IMR-90 (cell line): ENCODE data around the gene RUSC1. TPM values are rescaled to one million over a fixed set of nuclear protein-coding genes. Genes with fewer than 3 reads are reported as not detected.

ENCODE experiments used
- ATAC-seq: fragments of 200-7000 bp; cut with Tn5 transposase; 2 replicates; pipeline ENCODE4 v1.9.1; 2020; ENCODE audit warnings: low read depth, mild to moderate bottlenecking, moderate library complexity
- BruUV-seq: library from RNA; stranded (reverse); fragments of 400-500 nt; replicated peaks from 2 replicates; lab custom pipeline; 2021; lab: Mats Ljungman, UMichigan
- CTCF ChIA-PET: fragments of 300-600 bp; formaldehyde crosslinking; extraction: SDS; loops from one replicate; lab custom pipeline; 2021; ENCODE audit warnings: antibody characterized with exemption; lab: Yijun Ruan, JAX
- POLR2A ChIA-PET: fragments of 300-600 bp; sonication (Branson Sonifier 250); formaldehyde crosslinking; loops from one replicate; lab custom pipeline; 2022; ENCODE audit warnings: antibody characterized with exemption; ENCODE audit not compliant: unreplicated experiment; lab: Charles Lee
- DNase-seq: peaks from one replicate; pipeline ENCODE4 v3.0.0; 2013
- H2AFZ ChIP-seq: replicated peaks from 2 replicates; pipeline ENCODE3; 2013; ENCODE audit warnings: low read length, mild to moderate bottlenecking; ENCODE audit not compliant: poor library complexity
- H2AK5ac ChIP-seq: 2 replicates; pipeline ENCODE4 v1.6.1; 2013; ENCODE audit warnings: low read depth, low read length, inconsistent platforms
- H2AK9ac ChIP-seq: replicated peaks from 2 replicates; pipeline ENCODE3; 2013; ENCODE audit warnings: mild to moderate bottlenecking, low read depth, low read length, moderate library complexity; ENCODE audit not compliant: poor library complexity
- H2BK120ac ChIP-seq: 2 replicates; pipeline ENCODE4 v1.6.1; 2013; ENCODE audit warnings: low read depth, low read length, inconsistent platforms
- H2BK15ac ChIP-seq: 3 replicates; pipeline ENCODE4 v1.6.1; 2013; ENCODE audit warnings: low read depth, low read length, inconsistent platforms
- H2BK20ac ChIP-seq: 2 replicates; pipeline ENCODE4 v1.6.1; 2013; ENCODE audit warnings: low read depth, mild to moderate bottlenecking, inconsistent platforms, low read length, moderate library complexity
- H2BK5ac ChIP-seq: 2 replicates; pipeline ENCODE4 v1.6.1; 2013; ENCODE audit warnings: mild to moderate bottlenecking, low read depth, low read length, inconsistent platforms; ENCODE audit not compliant: poor library complexity, severe bottlenecking
- H3K14ac ChIP-seq: replicated peaks from 2 replicates; pipeline ENCODE4 v1.6.1; 2013; ENCODE audit warnings: low read depth, low read length, inconsistent platforms
- H3K18ac ChIP-seq: 2 replicates; pipeline ENCODE4 v1.6.1; 2013; ENCODE audit warnings: low read depth, low read length, control low read depth
- H3K23ac ChIP-seq: 2 replicates; pipeline ENCODE4 v1.6.1; 2013; ENCODE audit warnings: low read depth, low read length, inconsistent platforms
- H3K27ac ChIP-seq: 2 replicates; pipeline ENCODE4 v1.5.1; 2013; ENCODE audit warnings: mild to moderate bottlenecking, control low read depth, low read length; ENCODE audit not compliant: insufficient read depth
- H3K27me3 ChIP-seq: 2 replicates; pipeline ENCODE4 v1.6.1; 2013; ENCODE audit warnings: low read length; ENCODE audit not compliant: control insufficient read depth, insufficient read depth
- H3K36me3 ChIP-seq: 2 replicates; pipeline ENCODE4 v1.6.1; 2013; ENCODE audit warnings: low read length, mixed read lengths; ENCODE audit not compliant: control insufficient read depth, insufficient read depth
- H3K4ac ChIP-seq: 2 replicates; pipeline ENCODE4 v1.6.1; 2013; ENCODE audit warnings: low read depth, low read length, inconsistent platforms
- H3K4me1 ChIP-seq: 2 replicates; pipeline ENCODE4 v1.6.1; 2013; ENCODE audit warnings: low read length, mixed read lengths; ENCODE audit not compliant: control insufficient read depth, insufficient read depth
- H3K4me2 ChIP-seq: 2 replicates; pipeline ENCODE4 v1.6.1; 2013; ENCODE audit warnings: low read depth, mild to moderate bottlenecking, control low read depth, low read length, moderate library complexity
- H3K4me3 ChIP-seq: 2 replicates; pipeline ENCODE4 v1.5.1; 2013; ENCODE audit warnings: low read depth, mild to moderate bottlenecking, control low read depth, low read length, moderate library complexity; ENCODE audit not compliant: insufficient read depth
- H3K56ac ChIP-seq: 2 replicates; pipeline ENCODE4 v1.6.1; 2013; ENCODE audit warnings: low read length, inconsistent platforms; ENCODE audit not compliant: insufficient read depth; ENCODE audit errors: extremely low read depth
- H3K79me1 ChIP-seq, 2 experiments: 2 replicates each; pipeline ENCODE4 v1.6.1; 2013; ENCODE audit warnings: low read length in 2 of 2, inconsistent platforms in 1 of 2, low read depth in 1 of 2
- H3K9ac ChIP-seq: 2 replicates; pipeline ENCODE4 v1.6.1; 2013; ENCODE audit warnings: low read depth, low read length, control low read depth
- H3K9me1 ChIP-seq: 2 replicates; pipeline ENCODE4 v1.6.1; 2013; ENCODE audit warnings: low read length, inconsistent platforms; ENCODE audit not compliant: insufficient read depth
- H3K9me3 ChIP-seq: 2 replicates; pipeline ENCODE4 v1.6.1; 2013; ENCODE audit warnings: low read length; ENCODE audit not compliant: control insufficient read depth, insufficient read depth
- H4K20me1 ChIP-seq: 2 replicates; pipeline ENCODE4 v1.6.1; 2013; ENCODE audit warnings: low read length, inconsistent platforms; ENCODE audit not compliant: insufficient read depth
- H4K5ac ChIP-seq: 2 replicates; pipeline ENCODE4 v1.6.1; 2013; ENCODE audit warnings: mild to moderate bottlenecking, low read depth, low read length, control low read depth
- H4K8ac ChIP-seq, 2 experiments: 2 replicates each; pipeline ENCODE4 v1.6.1; 2013; ENCODE audit warnings: low read depth in 2 of 2, low read length in 2 of 2, control low read depth in 1 of 2, inconsistent platforms in 1 of 2
- H4K91ac ChIP-seq: 2 replicates; pipeline ENCODE4 v1.6.1; 2013; ENCODE audit warnings: low read depth, low read length, inconsistent platforms; ENCODE audit not compliant: insufficient read depth
- BHLHE40 ChIP-seq: fragments of 150-350 bp; IDR thresholded peaks from 2 replicates; pipeline ENCODE4 v1.6.1; 2016; ENCODE audit warnings: mild to moderate bottlenecking, low read depth, low read length
- CEBPB ChIP-seq: IDR thresholded peaks from 2 replicates; pipeline ENCODE4 v1.6.1; 2012; ENCODE audit warnings: low read depth, low read length, improper control_type of control experiment
- CHD1 ChIP-seq: IDR thresholded peaks from 2 replicates; pipeline ENCODE4 v1.6.1; 2012; ENCODE audit warnings: low read depth, low read length, improper control_type of control experiment
- FOS ChIP-seq: fragments of 150-350 bp; IDR thresholded peaks from 2 replicates; pipeline ENCODE4 v1.6.1; 2016; ENCODE audit warnings: low read depth, low read length
- MAFK ChIP-seq: IDR thresholded peaks from 2 replicates; pipeline ENCODE4 v1.6.1; 2012; ENCODE audit warnings: low read depth, low read length, improper control_type of control experiment
- MXI1 ChIP-seq: IDR thresholded peaks from 2 replicates; pipeline ENCODE4 v1.6.1; 2012; ENCODE audit warnings: low read depth, mild to moderate bottlenecking, low read length, moderate library complexity, borderline replicate concordance
- NFE2L2 ChIP-seq: fragments of 150-350 bp; IDR thresholded peaks from 2 replicates; pipeline ENCODE4 v1.6.1; 2016; ENCODE audit warnings: low read depth, mild to moderate bottlenecking, low read length
- POLR2A ChIP-seq: IDR thresholded peaks from 2 replicates; pipeline ENCODE4 v1.6.1; 2012; ENCODE audit warnings: mild to moderate bottlenecking, low read depth, low read length
- RAD21 ChIP-seq: IDR thresholded peaks from 2 replicates; pipeline ENCODE4 v1.6.1; 2012; ENCODE audit warnings: low read length, improper control_type of control experiment
- RCOR1 ChIP-seq: IDR thresholded peaks from 2 replicates; pipeline ENCODE4 v1.6.1; 2012; ENCODE audit warnings: mild to moderate bottlenecking, low read length, improper control_type of control experiment; ENCODE audit not compliant: insufficient replicate concordance
- RFX5 ChIP-seq: IDR thresholded peaks from 2 replicates; pipeline ENCODE4 v1.8.0; 2012; ENCODE audit warnings: low read depth, mild to moderate bottlenecking, low read length, moderate library complexity
- USF2 ChIP-seq: fragments of 150-350 bp; IDR thresholded peaks from 2 replicates; pipeline ENCODE4 v1.6.1; 2017; ENCODE audit warnings: mild to moderate bottlenecking, antibody characterized with exemption, low read length, low read depth
- WGBS, 2 experiments: methylation state at CpG; one replicate each; pipeline versions ENCODE4 v1.1.5 to v1.1.7; 2013; ENCODE audit warnings: missing lambda C conversion rate in 2 of 2; ENCODE audit not compliant: insufficient read length in 1 of 2; ENCODE audit errors: extremely low coverage in 2 of 2; 5-methylcytosine and 5-hydroxymethylcytosine counted together
- dilution Hi-C: fragments of 300-500 bp; cut with HindIII; formaldehyde crosslinking; loops from one replicate; pipeline ENCODE4 v1.14.3; 2018; ENCODE audit warnings: low sequenced_read_pairs; ENCODE audit not compliant: unreplicated experiment
- in situ Hi-C: fragments of 300-500 bp; cut with MboI; formaldehyde crosslinking; loops from 3 replicates; pipeline ENCODE4 v1.14.3; 2019; ENCODE audit warnings: low sequenced_read_pairs, inconsistent platforms, mixed read lengths
- intact Hi-C: fragments of 100-400 bp; cut with micrococcal nuclease; formaldehyde crosslinking; loops from 2 replicates; pipeline ENCODE4 v1.10.0; 2022
- polyA plus RNA-seq, 3 experiments: library from polyadenylated mRNA; depleted of rRNA; stranded (reverse); fragments of >200 nt; gene quantifications; 2 replicates each; pipeline ENCODE4 v1.2.3, GENCODE V29; 2012; ENCODE audit warnings: low replicate concordance in 1 of 3
- total RNA-seq: library from RNA; depleted of rRNA; stranded (reverse); fragments of >200 nt; gene quantifications from 2 replicates; pipeline ENCODE4 v1.2.3, GENCODE V29; 2012
- TF ChIP-seq, protein P1 (sequence below): fragments of 150-350 bp; IDR thresholded peaks from 2 replicates; pipeline ENCODE4 v1.6.1; 2016; ENCODE audit warnings: low read depth, mild to moderate bottlenecking, low read length, moderate library complexity, borderline replicate concordance
- TF ChIP-seq, protein P2 (sequence below): conservative IDR thresholded peaks from 2 replicates; pipeline ENCODE4 v1.5.1; 2012; ENCODE audit warnings: mild to moderate bottlenecking, low read depth, low read length, improper control_type of control experiment

Gene RUSC1
- total and polyA plus RNA-seq, 2 of the 4 experiments (the other 2 are of a cell fraction): 4.1 to 31.4 TPM

- Histone ChIP-seq H3K4me1 (peaks cover 18% of the 10 kb centered on the region; the same call in 1 of the 2 replicates), H4K20me1 (peaks cover 25% of the 10 kb centered on the region), H2AK5ac (peak overlapping the region; percentile 57), H3K18ac (peak overlapping the region; percentile 44; the same call in 1 of the 2 replicates), H2BK120ac (peak overlapping the region; percentile 48; the same call in 1 of the 2 replicates), H3K36me3 (peaks cover 18% of the 10 kb centered on the region), H4K8ac (peak overlapping the region; percentile 51 to 92; a peak in 3 of 4 replicates), H2BK5ac (peak overlapping the region; percentile 81), H3K14ac (peak overlapping the region; percentile 79), H2AFZ (peak overlapping the region; percentile 98), H4K91ac (peak overlapping the region; percentile 85), H3K9me1 (peaks cover 16% of the 10 kb centered on the region; the same call in 1 of the 2 replicates), H3K56ac (peak overlapping the region; percentile 60), H2BK20ac (no peak overlapping the region), H3K9ac (peak overlapping the region; percentile 80), H3K4me2 (peak overlapping the region; percentile 95), H4K5ac (peak overlapping the region; percentile 67), H3K23ac (peak overlapping the region; percentile 84; the same call in 1 of the 2 replicates), H3K79me1 (peaks cover 9 to 59% of the 10 kb centered on the region in 2 experiments), H2AK9ac (peak overlapping the region; percentile 99), H3K9me3 (no peaks in the 10 kb centered on the region), H2BK15ac (0 out of 3 replicates have a peak overlapping the region, but pooled peaks have one; percentile 38), H3K4me3 (peak overlapping the region; percentile 58), H3K27me3 (no peaks in the 10 kb centered on the region), H3K4ac (peak overlapping the region; percentile 96), H3K27ac (peak overlapping the region; percentile 95)
- in situ Hi-C loops (no loop called here), intact Hi-C loops (loop anchor here (5.0 to 10.0 kb wide), 3 partner anchors 119 to 323 kb away; partner anchors contain the start of genes MTX1 and THBS3), dilution Hi-C loops (no loop called here)
- ChIA-PET POLR2A (interaction anchor here (0.6 to 1.0 kb wide), 2 partner anchors 9 to 80 kb away, joined by 3 to 5 read pairs; no protein-coding TSS in a partner anchor), CTCF (interaction anchor here (0.6 to 1.6 kb wide), 4 partner anchors 13 to 383 kb away, joined by 3 to 5 read pairs (median 4); no protein-coding TSS in a partner anchor)
- ATAC-seq (peak; percentile 73), DNase-seq (peak; percentile 93)
- WGBS, 2 experiments: no CpG with 5 or more reads among the region's 44 CpGs
- BruUV-seq: no TSS peak
- TF ChIP-seq USF2 (peak; percentile 99), MXI1 (peak; percentile 70; the same call in 1 of the 2 replicates), CHD1 (no peak), RFX5 (no peak), FOS (peak; percentile 46; the same call in 1 of the 2 replicates), RAD21 (no peak), POLR2A (peak; percentile 64), NFE2L2 (no peak), RCOR1 (no peak), MAFK (no peak), BHLHE40 (no peak), CEBPB (no peak)
- TF ChIP-seq, protein P1, sequence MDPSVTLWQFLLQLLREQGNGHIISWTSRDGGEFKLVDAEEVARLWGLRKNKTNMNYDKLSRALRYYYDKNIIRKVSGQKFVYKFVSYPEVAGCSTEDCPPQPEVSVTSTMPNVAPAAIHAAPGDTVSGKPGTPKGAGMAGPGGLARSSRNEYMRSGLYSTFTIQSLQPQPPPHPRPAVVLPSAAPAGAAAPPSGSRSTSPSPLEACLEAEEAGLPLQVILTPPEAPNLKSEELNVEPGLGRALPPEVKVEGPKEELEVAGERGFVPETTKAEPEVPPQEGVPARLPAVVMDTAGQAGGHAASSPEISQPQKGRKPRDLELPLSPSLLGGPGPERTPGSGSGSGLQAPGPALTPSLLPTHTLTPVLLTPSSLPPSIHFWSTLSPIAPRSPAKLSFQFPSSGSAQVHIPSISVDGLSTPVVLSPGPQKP: no peak
- TF ChIP-seq, protein P2, sequence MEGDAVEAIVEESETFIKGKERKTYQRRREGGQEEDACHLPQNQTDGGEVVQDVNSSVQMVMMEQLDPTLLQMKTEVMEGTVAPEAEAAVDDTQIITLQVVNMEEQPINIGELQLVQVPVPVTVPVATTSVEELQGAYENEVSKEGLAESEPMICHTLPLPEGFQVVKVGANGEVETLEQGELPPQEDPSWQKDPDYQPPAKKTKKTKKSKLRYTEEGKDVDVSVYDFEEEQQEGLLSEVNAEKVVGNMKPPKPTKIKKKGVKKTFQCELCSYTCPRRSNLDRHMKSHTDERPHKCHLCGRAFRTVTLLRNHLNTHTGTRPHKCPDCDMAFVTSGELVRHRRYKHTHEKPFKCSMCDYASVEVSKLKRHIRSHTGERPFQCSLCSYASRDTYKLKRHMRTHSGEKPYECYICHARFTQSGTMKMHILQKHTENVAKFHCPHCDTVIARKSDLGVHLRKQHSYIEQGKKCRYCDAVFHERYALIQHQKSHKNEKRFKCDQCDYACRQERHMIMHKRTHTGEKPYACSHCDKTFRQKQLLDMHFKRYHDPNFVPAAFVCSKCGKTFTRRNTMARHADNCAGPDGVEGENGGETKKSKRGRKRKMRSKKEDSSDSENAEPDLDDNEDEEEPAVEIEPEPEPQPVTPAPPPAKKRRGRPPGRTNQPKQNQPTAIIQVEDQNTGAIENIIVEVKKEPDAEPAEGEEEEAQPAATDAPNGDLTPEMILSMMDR: no peak
Measured at GRCh38 chr1:155324037-155324716, 3.5 kb downstream of the RUSC1 start.
